HG02610 (cell line): ENCODE results near the gene EDN1.
"Not testable (repeated sequence)": the region's sequence is repeated elsewhere in the genome, so short reads cannot be mapped to it uniquely, and the experiment has no call there.

Source experiments
- ATAC-seq: cut with Tn5 transposase; IDR thresholded peaks from one replicate; pipeline ENCODE4 v1.9.1; 2021; ENCODE audit warnings: mild to moderate bottlenecking, moderate library complexity; ENCODE audit not compliant: unreplicated experiment

EDN1 gene

DNA sequence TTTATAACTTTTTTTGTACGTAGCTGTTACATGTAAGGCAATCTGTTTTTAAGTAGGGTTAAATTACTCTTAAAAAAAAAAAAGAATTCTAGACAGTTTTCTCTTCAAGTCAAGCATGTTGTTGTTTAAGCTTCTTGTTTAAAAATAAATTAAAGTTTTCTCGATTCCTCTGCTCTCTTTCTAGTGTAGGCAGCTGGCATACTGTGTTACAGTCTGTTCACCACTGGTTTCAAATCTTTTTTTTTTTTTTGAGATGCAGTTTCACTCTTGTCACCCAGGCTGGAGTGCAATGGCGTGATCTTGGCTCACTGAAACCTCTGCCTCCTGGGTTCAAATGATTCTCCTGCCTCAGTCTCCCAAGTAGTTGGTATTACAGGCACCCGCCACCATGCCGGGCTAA, 29.9 kb downstream of the EDN1 start:
- not testable (repeated sequence) for ATAC-seq

DNA sequence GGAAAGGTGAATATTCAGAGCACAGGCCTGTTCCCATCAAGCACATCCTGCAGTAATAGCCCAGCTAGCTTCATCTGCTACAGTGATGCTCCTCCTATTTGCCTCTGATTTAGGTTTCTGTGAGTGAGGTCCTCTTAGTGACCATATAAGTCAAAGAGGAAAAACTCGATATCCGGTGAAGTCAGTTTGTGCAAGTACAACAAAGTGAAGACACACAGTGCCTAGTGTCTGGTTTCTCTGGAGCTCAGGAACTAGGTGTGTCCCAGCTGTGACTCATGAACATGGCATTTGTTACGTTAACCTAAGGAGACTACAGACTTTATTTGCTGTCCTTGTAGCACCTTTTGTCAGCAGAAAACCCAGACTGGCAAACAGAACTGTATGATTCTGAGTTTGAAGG, 33.9 kb downstream of the EDN1 start:
- no peak for ATAC-seq

DNA sequence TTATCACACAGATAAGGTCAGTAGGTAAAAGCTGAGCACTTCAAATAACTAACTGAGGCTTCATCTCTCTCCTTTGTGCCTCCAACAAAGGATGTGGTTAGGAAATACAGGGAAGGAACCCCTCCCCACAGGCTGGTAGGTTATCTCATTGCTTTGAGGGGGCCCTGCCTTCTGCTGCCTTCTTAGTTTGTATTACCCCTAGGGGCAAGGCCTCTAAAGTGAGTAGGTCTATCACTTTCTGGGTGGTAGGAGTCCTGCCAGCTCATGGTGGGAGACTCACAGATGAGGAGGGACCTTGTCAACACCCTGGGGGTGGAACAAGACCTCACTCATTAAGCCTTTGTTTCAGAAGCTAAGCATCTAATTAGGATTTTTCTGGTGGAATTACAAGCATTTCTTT, 34.6 kb downstream of the EDN1 start:
- no peak for ATAC-seq

DNA sequence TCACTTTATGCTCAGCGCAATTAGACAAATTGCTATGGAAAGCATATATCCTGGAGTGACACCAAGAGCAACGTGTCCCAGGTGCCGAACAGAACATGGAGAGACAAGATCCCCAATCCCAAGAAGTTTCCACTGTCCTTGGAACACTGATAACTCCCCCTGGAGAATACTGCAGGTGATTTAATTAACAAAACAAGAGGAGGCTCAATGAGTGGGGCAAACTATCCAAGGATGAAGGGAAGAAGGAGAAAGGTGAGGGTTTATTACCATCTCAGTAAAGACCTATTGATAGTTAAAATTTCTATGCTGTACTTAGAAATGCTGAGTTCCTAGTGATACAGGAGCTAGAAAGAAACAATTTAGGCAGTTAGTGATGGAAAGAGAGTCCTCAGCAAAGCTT, 35.7 kb downstream of the EDN1 start:
- ATAC-seq: no peak

DNA sequence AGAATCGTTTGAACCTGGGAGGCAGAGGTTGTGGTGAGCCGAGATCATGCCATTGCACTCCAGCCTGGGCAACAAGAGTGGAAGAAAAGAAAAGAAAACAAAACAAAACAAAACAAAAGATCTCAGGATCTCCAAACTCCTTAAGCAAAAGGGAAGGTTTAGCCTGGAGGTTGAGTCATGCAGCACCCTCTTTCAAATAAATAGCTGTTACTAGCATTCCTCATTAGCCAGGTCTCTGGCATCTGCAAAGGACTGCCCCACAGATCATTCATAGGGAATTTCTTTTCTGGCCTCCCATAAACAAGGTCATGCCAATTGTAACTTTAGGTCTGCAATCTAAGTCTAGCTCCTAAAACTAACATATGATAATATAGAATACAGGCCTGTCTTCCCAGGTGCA, 37.2 kb downstream of the EDN1 start:
- ATAC-seq: no peak

DNA sequence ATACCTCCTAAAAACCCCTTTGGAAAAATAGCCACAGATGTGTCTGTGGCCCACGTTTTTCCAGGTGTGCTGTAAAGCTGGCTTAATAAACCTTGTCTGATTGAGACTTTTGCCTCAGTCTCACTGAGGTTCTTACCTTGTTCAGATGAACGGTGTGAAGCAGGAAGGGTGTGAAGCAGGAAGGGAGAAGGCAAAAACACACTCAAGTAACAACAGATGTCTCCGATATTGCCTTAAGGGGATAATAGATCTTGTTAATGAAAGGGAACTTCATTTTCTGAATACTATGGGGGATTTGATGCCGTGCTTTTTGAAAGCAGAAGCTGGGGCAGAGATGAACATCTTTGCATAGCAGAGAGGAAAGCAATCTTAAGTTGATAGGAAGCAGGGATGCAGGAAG, 37.8 kb downstream of the EDN1 start:
- ATAC-seq: no peak

DNA sequence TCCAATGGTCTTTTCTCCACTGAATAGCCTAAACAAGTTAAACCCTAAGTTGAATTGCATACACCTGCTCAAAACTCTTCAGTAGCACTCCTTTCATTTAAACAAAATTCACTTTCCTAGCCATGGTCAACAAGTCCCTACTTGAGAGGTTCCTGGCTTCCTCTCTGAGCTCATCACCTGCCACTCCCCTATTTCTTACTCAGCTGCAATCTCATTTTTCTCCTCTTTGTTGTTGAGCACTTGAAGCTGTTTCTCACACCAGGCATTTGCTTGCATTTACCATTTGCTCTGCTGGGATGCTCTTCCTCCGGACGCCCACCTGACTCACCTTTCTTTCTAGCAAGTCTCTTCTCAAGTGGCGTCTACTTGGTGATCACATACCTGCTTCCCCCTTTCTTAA, 38.5 kb downstream of the EDN1 start:
- ATAC-seq: no peak

DNA sequence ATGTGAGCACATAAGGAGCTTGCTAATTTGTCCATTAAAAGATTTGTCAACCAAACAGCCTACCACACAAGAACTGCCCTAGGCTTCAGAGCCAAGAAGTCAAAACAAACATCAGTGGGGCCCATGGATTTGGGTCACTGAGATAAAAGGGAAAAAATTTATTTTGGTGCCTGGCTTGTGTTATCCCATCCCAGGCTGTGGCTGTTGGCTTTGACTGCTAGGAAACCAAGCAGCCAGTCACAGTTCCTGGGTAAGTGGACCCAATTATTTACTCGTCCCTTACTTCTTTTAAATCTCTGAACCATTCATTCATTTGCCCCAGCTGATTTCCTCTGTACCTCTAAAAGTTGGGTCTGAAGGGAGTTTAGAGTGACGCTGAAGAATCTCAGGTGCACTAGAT, 41.3 kb downstream of the EDN1 start:
- no peak for ATAC-seq

DNA sequence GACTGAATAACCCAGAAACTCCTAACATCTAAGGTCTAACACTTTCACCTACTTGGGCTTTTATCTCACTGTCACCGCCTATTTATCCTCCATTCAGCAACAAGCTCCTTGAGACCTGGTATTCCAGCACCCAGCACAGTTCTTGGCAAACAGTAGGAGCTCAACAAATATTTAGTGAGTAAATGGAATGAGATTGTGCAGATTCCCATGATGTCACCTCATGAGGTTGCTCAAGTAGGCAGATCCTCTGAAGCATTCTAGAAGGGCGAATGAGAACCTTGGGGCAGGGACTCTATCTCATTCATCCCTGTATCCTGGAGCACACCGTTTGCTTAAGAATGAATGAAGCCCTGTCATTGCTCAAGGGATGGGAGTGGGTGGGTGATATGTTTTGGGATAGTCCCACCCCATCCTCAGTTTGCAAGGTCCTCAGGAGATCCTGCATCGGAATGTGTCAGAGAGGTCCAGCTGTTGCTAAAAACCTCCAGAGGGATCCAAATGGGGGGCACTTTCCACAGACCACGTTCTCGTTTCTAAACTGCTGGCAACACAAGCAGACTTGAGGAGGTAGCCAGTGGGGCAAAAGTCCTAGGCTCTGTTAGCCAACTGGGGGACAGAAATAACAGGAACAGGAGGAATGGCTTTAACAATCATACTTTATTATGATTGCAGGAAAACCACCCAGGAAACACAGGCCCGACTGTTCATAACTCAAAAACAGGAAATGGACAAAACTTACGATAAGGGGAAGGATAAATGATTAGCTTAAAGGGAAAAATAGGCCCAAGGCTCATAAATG, 42.0 kb downstream of the EDN1 start:
- ATAC-seq: no peak

DNA sequence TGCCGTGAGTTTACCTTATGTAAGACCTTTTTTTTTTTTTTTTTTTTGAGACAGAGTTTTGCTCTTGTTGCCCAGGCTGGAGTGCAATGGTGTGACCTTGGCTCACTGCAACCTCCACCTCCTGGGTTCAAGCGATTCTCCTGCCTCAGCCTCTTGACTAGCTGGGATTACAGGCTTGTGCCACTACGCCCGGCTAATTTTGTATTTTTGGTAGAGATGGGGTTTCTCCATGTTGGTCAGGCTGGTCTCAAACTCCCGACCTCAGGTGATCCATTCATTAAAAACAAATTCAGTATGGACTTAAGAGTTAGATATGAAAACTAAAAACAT, 42.6 kb downstream of the EDN1 start:
- ATAC-seq: not testable (repeated sequence)

DNA sequence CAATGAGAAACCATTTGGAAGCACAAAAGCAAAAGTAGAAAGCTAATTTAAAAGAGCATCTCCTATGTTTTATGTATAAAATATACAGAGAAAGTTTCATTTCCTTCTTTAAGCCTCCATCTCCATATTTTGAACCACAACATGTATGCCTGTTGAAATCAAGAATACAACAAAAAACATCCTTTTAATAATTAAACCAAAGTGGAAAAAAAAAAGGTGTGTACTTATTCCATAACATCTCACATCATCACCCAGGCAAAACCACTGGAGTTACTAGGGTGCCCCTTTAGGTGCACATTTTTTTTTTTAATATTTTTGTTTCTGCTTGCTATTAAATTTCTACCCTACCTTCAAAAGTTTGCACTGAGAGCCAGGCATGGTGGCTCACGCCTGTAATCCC, 43.0 kb downstream of the EDN1 start:
- ATAC-seq: no peak

DNA sequence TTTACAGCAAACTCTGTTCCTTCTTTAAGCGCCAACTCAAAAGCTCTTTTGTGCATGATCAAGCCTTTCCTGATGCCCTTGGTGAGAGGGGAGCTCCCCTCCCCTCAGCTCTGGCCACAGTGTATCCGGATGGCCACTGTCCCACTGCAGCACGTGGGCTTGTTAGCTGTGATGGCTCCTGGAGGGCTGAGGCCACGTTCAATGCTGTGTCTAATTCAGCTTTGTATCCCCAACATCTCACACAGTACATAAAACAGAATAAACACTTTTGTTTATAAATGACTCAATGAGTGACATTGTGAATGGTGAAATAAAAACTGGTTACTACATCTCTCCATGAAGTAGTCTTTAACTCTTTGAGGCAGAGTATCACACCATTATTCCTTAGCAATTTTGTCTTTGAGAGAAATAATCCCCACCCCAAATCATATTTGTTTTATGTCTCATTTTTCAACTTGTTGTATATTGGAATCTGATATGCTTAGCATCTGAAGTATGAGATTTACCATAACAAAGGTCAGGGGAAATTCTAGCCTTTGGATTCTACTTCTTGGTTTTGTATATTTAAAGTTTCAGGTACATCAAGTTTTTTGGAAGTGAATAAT, 44.5 kb downstream of the EDN1 start:
- ATAC-seq: no peak

DNA sequence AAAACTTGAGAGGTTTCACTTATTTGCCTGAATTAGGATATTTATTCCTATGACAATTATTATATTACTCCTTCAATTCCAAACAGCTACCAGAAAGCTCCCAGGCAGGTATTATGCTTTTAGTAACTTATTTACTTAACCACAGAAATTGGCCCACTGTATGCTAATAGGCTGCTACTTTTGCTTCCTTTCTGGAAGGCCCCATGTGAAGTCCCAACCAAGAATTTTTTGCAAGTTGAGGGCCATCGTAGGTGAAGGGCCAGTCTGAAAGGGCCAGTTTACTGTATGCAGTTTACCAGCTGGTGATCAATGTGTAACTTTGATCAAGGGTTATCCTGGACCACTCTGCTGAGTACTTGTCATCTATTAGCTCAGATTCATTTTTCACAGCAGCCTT, 45.0 kb downstream of the EDN1 start:
- peak; percentile 61 for ATAC-seq

DNA sequence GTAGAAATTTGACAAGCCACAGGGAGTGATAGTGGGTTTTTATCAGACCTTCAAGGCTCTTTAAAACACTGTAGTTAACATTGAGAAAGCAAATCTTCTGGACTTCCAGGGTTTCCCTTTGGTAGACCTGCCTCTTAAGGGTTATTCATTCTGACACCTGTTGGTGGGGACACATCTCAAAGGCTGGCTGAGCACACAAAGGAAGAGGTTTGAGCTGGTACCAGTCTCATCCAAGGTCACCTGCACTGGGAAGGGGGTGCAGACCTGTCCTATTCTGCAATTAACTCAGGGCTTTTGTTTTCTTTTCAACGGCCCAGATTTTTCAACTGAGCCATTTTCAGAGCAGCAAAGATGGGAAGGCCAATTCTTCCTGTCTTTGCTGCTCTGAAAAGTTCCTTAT, 45.6 kb downstream of the EDN1 start:
- ATAC-seq: peak; percentile 34

DNA sequence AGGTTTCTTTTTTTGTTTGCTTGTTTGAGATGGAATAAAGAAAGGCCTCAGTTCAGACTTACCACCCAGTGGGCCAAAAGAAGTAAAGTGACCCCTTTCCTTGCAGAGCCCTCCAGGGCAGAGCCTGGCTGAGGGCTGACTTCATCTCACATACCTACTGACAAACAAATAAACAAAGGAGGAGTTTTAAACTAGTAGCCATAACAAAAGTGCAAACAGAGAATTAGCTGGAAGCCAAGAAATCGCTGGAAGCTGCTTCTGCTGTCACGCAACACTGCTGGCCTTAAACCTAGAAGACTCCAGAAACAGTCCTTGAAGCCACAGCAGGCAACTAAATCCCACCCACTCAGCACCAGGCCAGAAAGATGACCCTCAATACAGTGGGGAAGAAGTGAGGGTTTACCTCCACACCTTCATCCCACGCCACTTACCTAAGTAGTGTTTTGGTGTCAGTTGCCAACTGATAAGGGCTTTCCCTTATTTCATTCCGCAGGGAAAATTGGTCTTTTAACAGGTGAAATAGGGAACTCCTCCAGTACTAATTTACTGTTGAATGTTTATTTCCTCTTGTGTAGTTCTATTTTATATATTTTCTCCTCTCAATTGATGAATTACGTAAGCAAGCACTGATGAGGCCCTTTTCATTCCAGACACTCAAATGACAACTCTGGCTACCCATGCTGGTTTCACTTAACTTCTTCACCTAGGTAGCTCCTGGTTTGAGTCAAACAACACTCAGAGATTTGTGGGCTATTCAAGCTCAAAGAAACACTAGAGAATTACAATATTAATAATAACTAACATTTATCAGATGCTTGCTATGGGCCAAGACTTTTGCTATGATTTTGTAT, 46.2 kb downstream of the EDN1 start:
- peak; percentile 85 for ATAC-seq

DNA sequence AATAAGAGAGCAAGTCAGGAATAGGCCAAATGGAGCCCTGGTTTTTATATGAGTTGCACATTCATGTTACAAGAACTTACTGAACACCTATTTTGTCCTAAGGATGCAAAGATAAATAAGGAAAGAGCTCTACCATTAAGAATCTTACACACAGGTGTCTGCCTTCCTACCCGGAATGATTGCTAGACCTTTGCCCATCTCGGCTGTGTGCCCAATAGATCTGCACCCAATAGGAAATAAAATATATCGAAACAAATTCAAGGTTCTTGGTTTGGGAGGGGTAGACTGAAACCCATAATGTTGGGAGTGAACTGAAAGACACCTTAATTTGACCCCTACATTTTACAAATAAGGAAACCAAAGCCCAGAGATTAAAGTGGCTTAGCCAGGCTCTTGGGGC, 48.9 kb downstream of the EDN1 start:
- ATAC-seq: no peak

DNA sequence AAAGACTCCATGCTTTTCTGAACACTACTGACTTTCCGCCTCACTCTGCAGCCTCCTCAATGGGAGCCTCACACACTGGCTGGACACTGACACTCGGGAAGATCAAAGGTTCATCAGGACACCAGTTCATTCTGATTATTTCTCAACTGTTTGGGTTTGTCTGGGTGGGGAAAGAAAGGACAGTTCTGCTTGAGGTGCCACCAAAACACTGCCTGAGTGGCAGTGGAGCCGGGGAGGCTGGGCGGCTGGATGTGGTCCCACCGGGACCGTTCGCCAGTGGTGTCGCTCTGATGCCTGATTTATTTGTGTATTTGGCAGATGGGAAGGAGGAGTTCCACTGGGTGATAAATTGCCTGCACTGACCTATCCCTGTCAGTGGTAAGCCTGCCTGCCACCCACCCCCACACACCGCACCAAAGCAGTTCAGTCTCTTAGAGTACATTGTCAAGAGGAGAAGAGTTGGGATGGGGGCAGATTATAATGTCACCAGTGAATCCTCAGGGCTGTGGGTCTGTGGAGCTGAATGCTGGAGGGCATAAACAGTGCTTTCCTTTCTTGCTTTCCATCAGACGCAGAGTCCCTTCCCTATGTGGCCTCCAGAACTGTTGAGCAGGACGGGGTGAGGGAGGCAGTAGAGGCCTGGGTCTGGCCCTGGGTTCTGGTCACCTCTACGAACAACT, 49.8 kb downstream of the EDN1 start:
- ATAC-seq: no peak

DNA sequence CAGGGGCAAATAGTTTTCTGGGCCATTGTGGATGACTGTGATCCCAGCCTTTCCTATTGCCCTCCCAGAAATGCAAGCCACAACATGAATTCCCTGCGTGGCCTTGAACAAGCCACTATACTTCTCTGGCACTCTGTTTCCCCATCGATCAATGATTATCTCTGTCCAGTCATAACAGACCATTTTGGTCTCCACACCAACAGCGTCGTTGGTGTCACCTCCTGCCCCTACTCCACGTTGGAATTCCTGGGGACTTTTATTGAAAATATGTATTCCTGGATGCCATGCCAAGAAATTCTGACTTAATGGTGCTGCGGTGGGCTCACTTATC, 50.3 kb downstream of the EDN1 start:
- no peak for ATAC-seq

DNA sequence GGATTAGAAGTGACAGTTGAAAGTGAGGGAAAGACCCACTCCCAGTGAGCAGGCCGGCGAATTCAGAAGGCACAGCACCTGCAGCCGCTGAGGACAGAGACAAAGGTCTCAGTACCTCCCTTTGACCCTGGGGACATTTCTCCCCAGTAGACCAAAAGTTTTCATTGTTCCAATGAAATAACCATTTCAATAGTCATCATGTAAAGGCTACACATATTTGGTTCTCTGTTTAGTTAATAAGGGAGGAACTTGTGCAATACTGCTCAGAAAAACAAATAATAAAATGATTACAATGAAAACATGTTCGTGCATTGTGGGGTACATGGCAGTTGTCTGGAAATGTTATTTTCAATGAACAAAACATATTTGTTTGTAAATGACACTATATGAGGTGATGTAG, 52.5 kb downstream of the EDN1 start:
- ATAC-seq: no peak

DNA sequence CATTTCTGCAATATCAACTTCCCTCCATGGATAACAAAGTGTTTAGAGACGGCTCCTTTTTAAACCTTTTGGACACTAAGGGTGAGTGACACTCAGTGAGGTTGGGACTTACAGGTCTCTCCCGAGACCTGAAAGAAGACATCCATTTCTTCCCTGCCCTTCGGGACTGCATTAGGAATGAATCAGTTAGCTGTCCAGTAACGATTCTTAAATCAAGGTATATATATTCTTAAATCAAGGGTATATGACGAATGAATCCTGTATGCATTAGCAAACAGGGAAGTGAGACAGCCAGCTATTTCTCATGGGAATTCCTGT, 52.9 kb downstream of the EDN1 start:
- no peak for ATAC-seq

DNA sequence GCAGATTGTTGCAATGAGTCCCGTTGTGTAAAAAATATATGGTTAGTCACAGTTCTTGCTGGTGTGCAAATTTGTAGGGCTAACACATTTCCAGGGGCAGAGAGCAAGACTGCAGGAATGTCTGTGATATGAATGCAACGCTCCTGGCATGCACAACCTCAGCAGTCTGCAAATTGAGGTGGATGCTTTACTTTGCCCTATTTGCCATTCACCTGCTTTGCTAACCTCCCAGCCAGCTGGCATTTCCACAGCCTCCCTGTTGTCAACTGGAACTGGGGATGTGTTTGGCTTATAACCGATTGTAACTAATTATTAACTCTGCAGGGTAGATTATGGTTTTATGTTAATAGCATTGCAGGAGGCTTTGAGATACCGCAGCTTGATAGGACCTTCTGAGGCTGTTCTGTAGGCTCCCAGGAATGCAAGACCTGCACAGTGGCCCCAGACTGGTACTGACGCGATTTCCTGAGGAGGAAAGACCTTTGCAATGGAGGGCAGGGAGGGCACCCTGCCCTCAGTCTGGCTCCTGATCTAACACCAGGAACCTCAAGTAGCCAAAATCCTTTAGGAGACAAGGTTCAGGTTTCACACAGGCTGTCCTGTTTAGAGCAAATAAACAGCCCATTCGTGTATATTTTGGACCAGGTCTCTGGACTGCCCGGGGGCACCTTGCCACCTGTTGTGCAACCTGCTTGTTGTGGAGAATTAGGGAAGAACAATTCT, 53.4 kb downstream of the EDN1 start:
- ATAC-seq: no peak
